ENCODE measurements around the gene GLMN.

- TF ChIP-seq CTCF (tag by site-specific recombination; IDR thresholded peaks at IDR 0.05) = no peak
- TF ChIP-seq ZNF202 (tag by site-specific recombination; IDR thresholded peaks at IDR 0.05; ENCODE audit: borderline replicate concordance) = no peak
- TF ChIP-seq ZNF513 (tag by site-specific recombination; IDR thresholded peaks at IDR 0.05) = no peak
- TF ChIP-seq ZNF704 (tag by site-specific recombination; IDR thresholded peaks at IDR 0.05) = no peak
- no peak for TF ChIP-seq ZNF596 (tag by site-specific recombination; IDR thresholded peaks at IDR 0.05)
- TF ChIP-seq ZNF423 (tag by site-specific recombination; IDR thresholded peaks at IDR 0.05) = no peak
- TF ChIP-seq TRIM28 (IDR thresholded peaks at IDR 0.05; ENCODE audit: borderline replicate concordance, low read length) = no peak
- TF ChIP-seq REST (tag by site-specific recombination; IDR thresholded peaks at IDR 0.05) = no peak
- no peak for TF ChIP-seq KLF9 (tag by site-specific recombination; IDR thresholded peaks at IDR 0.05; ENCODE audit: low read depth)
- no peak for TF ChIP-seq ZNF777 (tag by site-specific recombination; IDR thresholded peaks at IDR 0.05; ENCODE audit: borderline replicate concordance)
- TF ChIP-seq ZNF639 (tag by site-specific recombination; IDR thresholded peaks at IDR 0.05) = no peak
- no peak for TF ChIP-seq HIC1 (tag by site-specific recombination; IDR thresholded peaks at IDR 0.05)
- TF ChIP-seq PATZ1 (tag by site-specific recombination; IDR thresholded peaks at IDR 0.05) = no peak
These were observed 7.2 kb upstream of the GLMN start for GRCh38 chr1:92306020-92306419.

All from HEK293 (cell line).